GM06990 (cell line): ENCODE measurements around the gene CPNE2.

Source experiments
- DNase-seq: peaks from one replicate; pipeline ENCODE4 v3.0.0-alpha.2; 2011; ENCODE audit not compliant: insufficient read length; ENCODE audit errors: extremely low read depth
- H3K27me3 ChIP-seq: replicated peaks from 2 replicates; pipeline ENCODE4 v1.6.0; 2011; ENCODE audit warnings: low read length; ENCODE audit not compliant: control insufficient read depth, insufficient read depth
- H3K36me3 ChIP-seq: 2 replicates; pipeline ENCODE4 v1.5.1; 2011; ENCODE audit warnings: low read length; ENCODE audit not compliant: control insufficient read depth, insufficient read depth
- H3K4me3 ChIP-seq: replicated peaks from 2 replicates; pipeline ENCODE4 v1.5.1; 2011; ENCODE audit warnings: low read depth, mild to moderate bottlenecking, control low read depth, low read length
- CTCF ChIP-seq: IDR thresholded peaks from 2 replicates; pipeline ENCODE4 v1.5.1; 2011; ENCODE audit warnings: low read length, control low read depth, mild to moderate bottlenecking, inconsistent platforms; ENCODE audit not compliant: insufficient read depth, poor library complexity, severe bottlenecking

Gene CPNE2

GRCh38 chr16:57178793-57179212 lies 86.4 kb downstream of the CPNE2 start:
- no peak for TF ChIP-seq CTCF
- Histone ChIP-seq H3K4me3 (no peak overlapping the region), H3K36me3 (no peaks in the 10 kb centered on the region), H3K27me3 (no peaks in the 10 kb centered on the region)
- DNase-seq: no peak

DNA sequence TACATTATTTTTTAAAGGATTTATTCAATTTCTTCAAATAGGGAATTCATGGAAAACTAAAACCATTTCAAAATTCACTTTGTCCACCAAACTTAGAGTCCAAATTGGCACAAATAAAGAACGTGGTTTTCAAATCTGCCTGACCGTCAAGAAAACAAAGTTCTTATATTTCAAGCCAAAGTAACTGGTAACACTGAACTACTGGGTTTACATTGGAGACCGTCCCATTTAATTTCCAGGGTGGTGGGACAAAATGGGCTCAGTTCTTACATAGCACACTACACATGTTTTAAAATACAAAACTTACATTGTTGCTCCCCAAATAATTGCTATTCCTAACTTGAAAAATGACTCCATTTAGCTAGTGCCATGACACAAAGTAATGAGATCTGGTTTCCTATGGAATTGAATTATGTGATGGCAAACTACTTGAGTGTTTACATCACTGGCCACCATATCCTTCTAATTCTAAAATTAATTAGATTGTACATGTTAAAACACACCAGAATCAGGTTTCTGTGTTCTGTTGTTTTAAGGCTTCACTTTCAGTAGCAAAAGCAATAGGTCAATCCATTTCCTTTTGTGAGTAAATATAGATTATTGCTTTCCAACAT lies 86.9 kb downstream of the CPNE2 start:
- Histone ChIP-seq H3K36me3 (no peaks in the 10 kb centered on the region), H3K4me3 (no peak overlapping the region), H3K27me3 (no peaks in the 10 kb centered on the region)
- DNase-seq: no peak
- no peak for TF ChIP-seq CTCF

- no peaks in the 10 kb centered on the region for H3K27me3 ChIP-seq
- H3K36me3 ChIP-seq: no peaks in the 10 kb centered on the region
- no peak for DNase-seq
- TF ChIP-seq CTCF: no peak
- peak overlapping the region; percentile 96 for H3K4me3 ChIP-seq
Measured at GRCh38 chr16:57184113-57184512, 91.7 kb downstream of the CPNE2 start.

DNA sequence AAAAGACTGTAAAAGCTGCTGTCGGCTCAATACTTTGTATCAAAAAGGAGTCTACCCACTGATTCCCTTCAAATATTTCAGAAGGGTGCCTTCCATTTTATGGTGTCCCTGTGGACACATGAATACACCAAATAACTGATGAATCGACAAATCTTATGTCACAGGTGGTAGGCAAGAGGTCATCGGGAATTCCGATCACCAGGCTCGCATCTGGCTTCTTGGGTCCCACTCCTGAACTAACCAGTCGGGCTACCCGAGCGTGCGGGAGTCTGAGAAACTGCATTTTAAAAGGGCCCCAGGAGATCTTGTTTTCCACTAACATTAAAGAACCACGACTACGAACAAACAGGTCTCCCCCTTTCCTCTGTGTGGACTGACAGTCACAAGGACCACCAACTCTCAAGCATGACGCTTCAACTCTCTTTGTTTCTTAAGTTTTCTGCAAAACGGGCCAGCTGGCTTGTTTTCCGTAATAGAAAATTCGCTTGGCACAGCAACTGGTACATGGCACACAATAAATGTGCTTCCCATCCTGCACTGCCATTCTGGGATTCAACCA lies 92.6 kb downstream of the CPNE2 start:
- Histone ChIP-seq H3K36me3 (no peaks in the 10 kb centered on the region; the same call in 1 of the 2 replicates), H3K27me3 (no peaks in the 10 kb centered on the region), H3K4me3 (peak overlapping the region; percentile 96)
- TF ChIP-seq CTCF: no peak
- no peak for DNase-seq

DNA sequence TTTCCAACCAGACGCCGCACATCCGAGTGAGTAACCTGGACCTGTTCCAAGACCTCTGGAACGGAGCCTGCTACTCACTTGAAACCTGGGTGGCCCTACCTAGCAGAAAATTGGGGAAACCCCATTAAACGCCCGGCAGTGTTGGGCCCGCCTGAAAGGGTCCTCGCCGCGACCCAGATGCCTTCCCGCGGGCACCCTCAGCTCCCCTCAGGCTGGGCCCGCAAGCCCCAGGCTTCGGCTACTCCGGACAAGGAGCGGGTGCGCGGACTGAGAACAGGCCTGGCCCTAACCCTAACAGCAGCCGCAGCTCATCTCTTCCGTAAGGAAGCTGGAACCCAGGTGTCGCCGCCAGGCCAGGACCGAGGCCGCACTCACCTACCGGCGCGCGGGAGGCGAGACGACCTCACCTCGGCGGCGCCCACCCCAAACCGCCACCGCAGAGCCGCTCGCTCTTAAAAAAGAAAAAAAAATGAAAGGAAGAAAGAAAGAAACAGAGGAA lies 93.1 kb downstream of the CPNE2 start:
- TF ChIP-seq CTCF: no peak
- H3K27me3 ChIP-seq: no peaks in the 10 kb centered on the region
- H3K36me3 ChIP-seq: no peaks in the 10 kb centered on the region; the same call in 1 of the 2 replicates
- DNase-seq: no peak
- peak overlapping the region; percentile 96 for H3K4me3 ChIP-seq
